ENCODE results near the gene ZDHHC19. TPM values are rescaled to one million over a fixed set of nuclear protein-coding genes. Genes with fewer than 3 reads are reported as not detected.

The ZDHHC19 gene
- polyA plus RNA-seq, 1 donor (not counting 4 experiments of a cell fraction or from before 2014, with no cell fraction given) = not detected

DNA sequence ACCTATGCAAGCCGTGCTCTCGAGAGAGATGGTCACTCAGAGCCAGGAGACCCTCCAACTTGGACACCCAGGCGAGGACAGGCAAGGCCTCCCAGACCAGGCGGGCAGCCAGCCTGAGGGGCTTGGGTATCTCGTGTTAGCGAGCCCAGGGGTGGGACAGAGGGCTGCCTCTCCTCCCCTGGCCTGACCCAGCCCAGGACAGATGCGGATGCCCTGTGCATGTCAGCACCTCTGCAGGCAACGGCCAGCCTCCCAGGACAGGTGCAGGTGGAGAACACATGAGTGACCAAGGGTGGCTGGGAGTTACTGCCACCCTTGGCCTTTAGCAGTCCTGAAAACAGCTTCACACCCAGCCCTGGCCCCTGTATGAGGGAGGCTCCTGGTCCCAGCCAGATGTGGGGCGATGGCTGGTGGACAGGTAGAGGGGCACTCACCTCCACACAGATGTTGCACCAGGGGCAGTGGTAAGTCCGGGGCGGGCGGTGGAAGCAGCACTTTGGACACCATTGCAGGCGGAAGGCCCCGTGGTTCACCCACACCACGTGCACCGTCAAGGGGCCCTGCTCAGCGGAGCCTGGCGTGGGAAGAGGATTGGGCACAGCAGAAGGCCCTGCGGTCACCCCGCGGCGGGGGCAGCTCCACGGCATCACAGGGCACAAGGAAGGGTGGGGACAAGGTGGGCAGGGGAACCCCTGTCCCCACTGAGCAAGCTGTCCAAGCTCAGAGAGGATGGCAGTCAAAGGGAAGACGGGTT, 2.1 kb downstream of the ZDHHC19 start:
- H3K36me3 ChIP-seq (ENCODE audit: control insufficient read depth in 2 of 2, extremely low read depth in 1 of 2, insufficient read depth in 2 of 2, low read length in 2 of 2) = no peaks in the 10 kb centered on the region
- dilution Hi-C loops (cut with MboI; ENCODE audit: extremely low pct_ligation_motif_present, low sequenced_read_pairs) = no loop called here

DNA sequence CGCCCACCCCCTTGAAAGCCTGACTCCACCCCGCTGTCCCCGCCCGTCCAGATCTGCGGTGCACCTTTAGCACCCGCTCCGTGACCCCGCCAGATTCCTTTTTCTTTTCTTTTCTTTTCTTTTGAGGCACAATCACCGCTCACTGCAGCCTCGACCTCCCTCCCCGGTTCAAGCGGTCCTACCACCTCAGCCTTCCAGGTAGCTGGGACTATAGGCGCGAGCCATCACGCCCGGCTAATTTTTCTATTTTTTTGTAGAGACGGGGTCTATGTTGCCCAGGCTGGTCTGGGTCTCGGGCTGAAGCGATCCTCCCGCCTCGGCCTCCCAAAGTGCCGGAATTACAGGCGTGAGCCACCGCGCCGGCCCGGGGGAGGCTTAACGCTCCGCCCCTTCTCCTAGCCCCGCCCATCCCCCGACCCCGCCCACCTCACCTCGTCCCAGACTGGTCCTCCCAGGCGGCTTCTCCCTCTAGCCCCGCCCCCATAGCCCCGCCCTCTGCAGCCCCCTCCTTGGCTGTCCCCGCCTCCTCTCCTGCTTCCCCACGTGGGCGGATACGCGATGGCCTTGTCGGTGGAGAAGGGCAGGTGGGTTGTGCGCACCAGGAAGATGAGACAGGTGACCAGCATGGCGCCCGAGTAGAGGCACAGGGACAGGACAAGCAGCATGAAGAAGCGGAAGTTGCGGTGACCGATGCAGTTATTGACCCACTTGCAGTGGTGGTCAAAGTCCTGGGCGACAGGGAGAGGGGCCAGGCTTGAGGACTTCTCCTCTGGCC, 3.2 kb downstream of the ZDHHC19 start:
- H2AFZ ChIP-seq (ENCODE audit: control insufficient read depth, low read length) = peak overlapping the region; percentile 26
- no peaks in the 10 kb centered on the region for H3K4me1 ChIP-seq (ENCODE audit: control insufficient read depth, extremely low read depth, insufficient read depth, low read length)
- peak overlapping the region; percentile 54 for H3K4me2 ChIP-seq (ENCODE audit: control insufficient read depth, extremely low read depth, insufficient read depth, low read depth, low read length)
- FAIRE-seq (no peak), DNase-seq (ENCODE audit: low read depth, low spot score) (no peak)
- TF ChIP-seq EZH2 (IDR thresholded peaks at IDR 0.05; ENCODE audit: low read length) = no peak
- no peak for TF ChIP-seq CTCF (optimal IDR thresholded peaks at IDR 0.05 in 1 of 3, IDR thresholded peaks at IDR 0.05 in 1 of 3, conservative IDR thresholded peaks at IDR 0.05 in 1 of 3; ENCODE audit: extremely low read depth in 1 of 3, insufficient read depth in 2 of 3, low read length in 3 of 3)
- no peaks in the 10 kb centered on the region for H3K36me3 ChIP-seq (ENCODE audit: control insufficient read depth in 2 of 2, extremely low read depth in 1 of 2, insufficient read depth in 2 of 2, low read length in 2 of 2)
- H3K9me3 ChIP-seq (ENCODE audit: control insufficient read depth, low read depth, low read length) = no peaks in the 10 kb centered on the region
- no peak overlapping the region for H3K9ac ChIP-seq (ENCODE audit: control insufficient read depth, extremely low read depth, insufficient read depth, low read length)
- peaks cover 8% of the 10 kb centered on the region for H3K27me3 ChIP-seq (ENCODE audit: control insufficient read depth, extremely low read depth, insufficient read depth, low read length)
- H3K9me1 ChIP-seq (ENCODE audit: control insufficient read depth, extremely low read depth, insufficient read depth, low read length) = no peaks in the 10 kb centered on the region
- H3K4me3 ChIP-seq (ENCODE audit: control insufficient read depth in 2 of 3, extremely low read depth in 1 of 3, insufficient read depth in 2 of 3, low read depth in 1 of 3, low read length in 3 of 3) = peak overlapping the region; percentile 4 to 57 (median 29)
- dilution Hi-C loops (cut with MboI; ENCODE audit: extremely low pct_ligation_motif_present, low sequenced_read_pairs) = no loop called here
- no peak overlapping the region for H3K27ac ChIP-seq (ENCODE audit: control insufficient read depth, insufficient read depth, low read length)
- no peaks in the 10 kb centered on the region for H3K79me2 ChIP-seq (ENCODE audit: control insufficient read depth, insufficient read depth, low read length)
- no peaks in the 10 kb centered on the region for H4K20me1 ChIP-seq (ENCODE audit: control insufficient read depth, extremely low read depth, insufficient read depth, low read length)

More for the DNA sequence above, 2.1 kb downstream of the ZDHHC19 start:
- Histone ChIP-seq H3K79me2 (ENCODE audit: control insufficient read depth, insufficient read depth, low read length) (no peaks in the 10 kb centered on the region), H3K27ac (ENCODE audit: control insufficient read depth, insufficient read depth, low read length) (no peak overlapping the region), H3K27me3 (ENCODE audit: control insufficient read depth, extremely low read depth, insufficient read depth, low read length) (peaks cover 5% of the 10 kb centered on the region), H3K9ac (ENCODE audit: control insufficient read depth, extremely low read depth, insufficient read depth, low read length) (no peak overlapping the region), H3K9me3 (ENCODE audit: control insufficient read depth, low read depth, low read length) (no peaks in the 10 kb centered on the region), H4K20me1 (ENCODE audit: control insufficient read depth, extremely low read depth, insufficient read depth, low read length) (no peaks in the 10 kb centered on the region), H2AFZ (ENCODE audit: control insufficient read depth, low read length) (no peak overlapping the region), H3K4me1 (ENCODE audit: control insufficient read depth, extremely low read depth, insufficient read depth, low read length) (no peaks in the 10 kb centered on the region), H3K9me1 (ENCODE audit: control insufficient read depth, extremely low read depth, insufficient read depth, low read length) (no peaks in the 10 kb centered on the region), H3K4me2 (ENCODE audit: control insufficient read depth, extremely low read depth, insufficient read depth, low read depth, low read length) (no peak overlapping the region), H3K4me3 (ENCODE audit: control insufficient read depth in 2 of 3, extremely low read depth in 1 of 3, insufficient read depth in 2 of 3, low read depth in 1 of 3, low read length in 3 of 3) (no peak overlapping the region)
- FAIRE-seq = no peak
- no peak for DNase-seq (ENCODE audit: low read depth, low spot score)
- TF ChIP-seq CTCF (optimal IDR thresholded peaks at IDR 0.05 in 1 of 3, IDR thresholded peaks at IDR 0.05 in 1 of 3, conservative IDR thresholded peaks at IDR 0.05 in 1 of 3; ENCODE audit: extremely low read depth in 1 of 3, insufficient read depth in 2 of 3, low read length in 3 of 3) (no peak), EZH2 (IDR thresholded peaks at IDR 0.05; ENCODE audit: low read length) (no peak)

Measured in keratinocyte (primary cell).